ENCODE data around the gene FICD.
A peak's percentile ranks its signal among the peaks of the same experiment; 100 is the strongest.

GRCh38 chr12:108477055-108477880, 37.8 kb upstream of the FICD start:
- TF ChIP-seq PRDM10 (IDR thresholded peaks at IDR 0.05; ENCODE audit: partially characterized antibody) = no peak
- no peak for TF ChIP-seq LARP7 (IDR thresholded peaks at IDR 0.05)
- TF ChIP-seq MTA2 (IDR thresholded peaks at IDR 0.05; ENCODE audit: low read depth) = no peak
- TF ChIP-seq RNF2 (IDR thresholded peaks at IDR 0.05) = no peak
- TF ChIP-seq ZNF57 (CRISPR knock-in tag; IDR thresholded peaks at IDR 0.05) = no peak
- peak; percentile 9; the same call in 1 of the 2 replicates for TF ChIP-seq ARID3A (IDR thresholded peaks at IDR 0.05; ENCODE audit: borderline replicate concordance, low read depth, low read length)
- no peak for TF ChIP-seq ZNF398 (CRISPR knock-in tag; IDR thresholded peaks at IDR 0.05)
- no peak for TF ChIP-seq ZNF696 (CRISPR knock-in tag; conservative IDR thresholded peaks at IDR 0.05)
- no peak for TF ChIP-seq HINFP (tag; conservative IDR thresholded peaks at IDR 0.05; ENCODE audit: low read depth)
- TF ChIP-seq E2F4 (CRISPR knock-in tag; IDR thresholded peaks at IDR 0.05; ENCODE audit: low read depth) = no peak
- TF ChIP-seq ZNF121 (CRISPR knock-in tag; conservative IDR thresholded peaks at IDR 0.05) = no peak
- no peak for TF ChIP-seq ATF1 (CRISPR knock-in tag; IDR thresholded peaks at IDR 0.05)
- TF ChIP-seq ATF1 (tag; IDR thresholded peaks at IDR 0.05) = peak; percentile 72
- no peak for TF ChIP-seq GABPA (tag; conservative IDR thresholded peaks at IDR 0.05; ENCODE audit: low read depth)

All from K562 (cell line).